ENCODE measurements around the gene DNAJC25. TPM values are rescaled to one million over a fixed set of nuclear protein-coding genes. Genes with fewer than 3 reads are reported as not detected.

DNAJC25 gene
- total RNA-seq: 8.8 and 20.8 TPM in 2 replicates

GRCh38 chr9:111631214-111631971 is at the start of gene DNAJC25:
Gene DNAJC25, plus strand, starts transcription at chr9:111631334. Its CDS starts 74 bp downstream, at chr9:111631408.

GRCh38 chr9:111599092-111599954 is 31.8 kb upstream of the DNAJC25 start, which contains the start of gene PTGR1:
Gene PTGR1, minus strand, starts transcription at chr9:111599647. Its CDS starts 2,225 bp downstream, at chr9:111597422.

GRCh38 chr9:111661150-111661801 is 30.1 kb downstream of the DNAJC25 start, which contains the start of gene GNG10:
Gene GNG10, plus strand, starts transcription at chr9:111661605. Its CDS starts 30 bp downstream, at chr9:111661635.

Other genes with a start within 250 kb of the DNAJC25 start
- 36.8 and 46.4 TPM in 2 replicates for gene ECPAS, start 147.0 kb upstream of the DNAJC25 start, total RNA-seq
- 0.13 and 0.72 TPM in 2 replicates for gene ZNF483, start 106.2 kb upstream of the DNAJC25 start, total RNA-seq
- 66.8 and 101 TPM in 2 replicates for gene PTGR1, start 31.7 kb upstream of the DNAJC25 start, total RNA-seq
- 69.5 and 91.9 TPM in 2 replicates for gene GNG10, start 30.3 kb downstream of the DNAJC25 start, total RNA-seq
- not detected in 2 replicates for gene SHOC1, start 163.6 kb downstream of the DNAJC25 start, total RNA-seq